HG02938 (cell line): ENCODE measurements around the gene HOXD10.

Experiments
- ATAC-seq: cut with Tn5 transposase; IDR thresholded peaks from one replicate; pipeline ENCODE4 v1.9.1; 2021; ENCODE audit warnings: mild to moderate bottlenecking, moderate library complexity; ENCODE audit not compliant: unreplicated experiment

HOXD10 gene

GRCh38 chr2:176082525-176082823 is 34.1 kb upstream of the HOXD10 start:
- no peak for ATAC-seq

- ATAC-seq, result no peak
These were observed 33.5 kb upstream of the HOXD10 start for GRCh38 chr2:176082824-176083751.

DNA sequence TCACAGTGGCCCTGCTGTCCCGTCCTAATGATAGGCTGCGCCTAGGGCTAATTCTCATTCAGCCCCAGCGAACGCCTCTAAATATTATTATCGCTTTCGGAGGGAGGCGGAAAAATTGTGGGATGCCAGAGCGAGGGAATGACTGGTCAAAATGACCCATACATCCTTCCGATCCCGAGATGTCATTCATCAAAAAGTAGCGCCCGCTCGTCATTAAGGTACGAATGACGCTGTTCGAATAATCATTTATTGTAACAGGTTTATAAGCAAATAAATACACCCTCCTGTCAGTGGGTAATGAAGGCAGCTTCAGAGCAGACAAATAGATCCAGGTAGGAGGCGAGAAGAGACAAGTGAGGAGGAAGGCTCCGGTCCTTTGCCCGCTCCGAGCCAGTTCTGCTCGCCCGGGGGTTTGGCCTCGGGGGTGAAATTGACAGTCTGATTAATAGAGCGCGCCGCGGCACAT is 32.7 kb upstream of the HOXD10 start, which contains the start of gene EVX2:
Gene EVX2, minus strand, starts transcription at position 167 of the 466 bp plus-strand sequence. CDS start 186 bp downstream, outside the sequence.
- no peak for ATAC-seq

DNA sequence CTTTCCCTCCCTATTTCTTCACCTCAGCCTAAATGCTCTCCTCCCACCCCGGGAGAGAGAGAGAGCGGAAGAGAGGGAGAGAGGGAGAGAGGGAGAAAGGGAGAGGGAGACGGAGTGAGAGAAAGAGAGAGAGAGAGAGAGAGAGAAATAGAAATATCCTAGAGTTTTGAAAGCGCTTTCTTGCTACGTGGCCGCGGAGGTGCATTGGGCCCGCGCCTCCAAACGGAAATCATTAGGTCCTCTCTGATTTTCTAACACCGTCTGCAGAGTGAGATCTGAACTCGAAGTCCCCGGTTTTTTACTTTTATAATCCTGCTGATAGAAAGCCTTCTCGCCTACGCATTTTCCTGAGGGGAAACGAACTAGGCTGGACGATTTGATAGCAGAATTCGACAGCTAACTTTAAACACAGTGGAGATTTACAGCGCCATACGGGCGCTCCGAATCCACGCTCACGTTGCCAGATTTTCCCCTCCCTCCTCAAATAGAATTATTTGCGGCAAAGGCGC is 31.9 kb upstream of the HOXD10 start:
- ATAC-seq, result no peak

- ATAC-seq, result no peak
These were observed 31.3 kb upstream of the HOXD10 start for GRCh38 chr2:176085120-176085788.

- no peak for ATAC-seq
These were observed 30.5 kb upstream of the HOXD10 start for GRCh38 chr2:176085861-176086771.

GRCh38 chr2:176087330-176088047 is 29.1 kb upstream of the HOXD10 start:
- no peak for ATAC-seq

DNA sequence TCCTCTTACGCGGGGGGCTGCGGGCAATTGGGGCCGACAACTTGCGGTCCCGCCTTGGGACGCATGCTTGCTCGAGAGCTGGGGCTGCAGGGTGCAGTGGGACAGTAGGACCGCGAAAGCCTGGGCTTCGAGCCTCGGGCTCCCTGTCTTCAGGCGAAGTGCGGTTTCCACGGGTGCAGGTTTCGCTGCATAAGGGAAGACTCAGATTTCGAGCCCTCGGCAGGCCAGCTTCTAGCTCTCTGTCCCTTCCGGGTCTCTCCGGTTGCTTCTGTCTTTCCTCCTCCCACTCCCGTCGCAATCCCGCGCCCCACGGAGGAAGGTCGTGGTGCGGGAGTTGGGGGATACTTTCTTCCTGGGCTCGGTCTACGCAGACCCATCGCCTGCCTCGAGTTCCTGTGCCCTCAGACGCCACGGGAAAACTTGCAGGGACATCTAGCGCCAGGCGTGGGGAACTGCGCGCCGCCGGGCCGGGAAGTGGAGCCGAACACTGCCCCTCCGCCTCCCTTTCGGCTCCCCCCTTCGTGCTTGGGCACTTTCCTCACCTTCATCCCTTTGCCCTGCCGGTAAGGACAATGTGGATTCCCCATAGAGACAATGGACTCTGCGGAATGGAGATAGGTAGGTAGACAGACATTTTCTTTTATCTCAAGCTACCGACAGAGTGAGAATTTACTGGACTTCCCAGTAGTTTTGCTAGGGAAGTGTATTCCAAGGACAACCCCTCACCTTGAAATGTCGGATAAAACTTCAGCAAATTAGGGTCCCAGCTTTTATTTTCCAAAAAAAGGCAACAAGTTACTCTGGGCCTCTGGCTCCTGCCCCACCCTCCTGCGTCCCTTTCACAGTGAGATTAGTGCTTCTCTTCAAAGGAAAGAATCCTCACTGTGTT is 28.3 kb upstream of the HOXD10 start:
- no peak for ATAC-seq

DNA sequence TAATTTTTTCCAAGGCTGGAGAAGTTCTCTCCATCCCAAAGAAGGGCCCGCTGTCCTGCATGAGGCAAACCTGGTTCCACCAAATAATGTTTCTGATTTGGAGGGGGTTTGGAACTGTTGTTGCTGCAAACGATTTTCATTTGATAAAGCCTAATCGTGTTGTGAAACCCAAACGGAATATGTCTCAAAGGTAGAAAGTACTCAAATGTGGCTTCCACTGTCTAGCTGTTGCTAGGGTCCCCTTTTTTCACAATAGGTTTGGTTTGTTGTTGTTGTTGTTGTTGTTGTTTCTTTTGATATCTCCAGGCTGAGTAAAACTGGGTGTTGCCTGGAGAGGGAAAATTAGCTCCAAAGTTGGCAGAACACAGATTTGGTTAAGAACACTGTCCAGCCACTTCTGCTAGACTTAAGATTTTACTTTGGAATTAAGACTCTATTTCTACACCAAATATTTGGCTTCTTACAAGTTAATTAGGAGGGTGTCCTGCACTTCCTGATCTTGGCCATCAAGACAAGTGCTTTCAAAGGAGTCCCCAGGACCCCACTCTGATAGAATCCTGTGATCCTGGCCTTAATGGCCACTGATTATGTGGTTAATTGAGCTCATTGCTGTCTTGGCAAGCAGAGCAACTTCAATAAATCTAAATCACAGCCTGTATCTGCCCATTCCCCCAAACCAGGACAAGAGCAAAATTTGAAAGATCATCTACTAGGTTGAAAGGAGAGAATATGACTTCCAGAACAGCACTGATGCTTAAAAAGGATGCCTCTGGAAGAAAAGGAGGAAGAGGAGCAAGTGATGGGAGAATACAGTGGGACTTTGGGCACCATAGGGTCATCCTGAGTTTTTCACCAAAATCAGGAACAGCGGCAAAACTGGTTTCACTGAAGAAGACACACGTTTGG is 27.4 kb upstream of the HOXD10 start:
- no peak for ATAC-seq

- ATAC-seq, result no peak
These were observed 26.7 kb upstream of the HOXD10 start for GRCh38 chr2:176089843-176090395.

DNA sequence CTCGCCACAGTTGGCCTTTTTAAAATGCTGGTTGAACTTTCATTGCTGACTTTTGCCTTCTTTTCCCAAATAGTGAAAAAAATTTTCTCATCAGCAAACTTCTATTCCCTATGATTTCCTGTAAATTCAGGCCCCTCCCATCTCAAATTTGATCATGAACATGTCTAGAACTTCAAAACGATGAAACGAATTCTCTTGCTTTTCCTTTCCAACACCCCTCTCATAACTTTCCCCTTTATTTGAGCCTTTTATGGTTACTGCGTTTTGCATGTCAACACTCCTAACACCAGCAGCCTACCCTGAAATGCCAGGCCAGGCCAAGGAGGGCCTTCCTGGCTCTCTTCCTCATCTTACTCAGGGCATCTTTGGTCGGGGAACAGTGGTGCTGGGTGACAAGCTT is 25.7 kb upstream of the HOXD10 start:
- ATAC-seq, result no peak

DNA sequence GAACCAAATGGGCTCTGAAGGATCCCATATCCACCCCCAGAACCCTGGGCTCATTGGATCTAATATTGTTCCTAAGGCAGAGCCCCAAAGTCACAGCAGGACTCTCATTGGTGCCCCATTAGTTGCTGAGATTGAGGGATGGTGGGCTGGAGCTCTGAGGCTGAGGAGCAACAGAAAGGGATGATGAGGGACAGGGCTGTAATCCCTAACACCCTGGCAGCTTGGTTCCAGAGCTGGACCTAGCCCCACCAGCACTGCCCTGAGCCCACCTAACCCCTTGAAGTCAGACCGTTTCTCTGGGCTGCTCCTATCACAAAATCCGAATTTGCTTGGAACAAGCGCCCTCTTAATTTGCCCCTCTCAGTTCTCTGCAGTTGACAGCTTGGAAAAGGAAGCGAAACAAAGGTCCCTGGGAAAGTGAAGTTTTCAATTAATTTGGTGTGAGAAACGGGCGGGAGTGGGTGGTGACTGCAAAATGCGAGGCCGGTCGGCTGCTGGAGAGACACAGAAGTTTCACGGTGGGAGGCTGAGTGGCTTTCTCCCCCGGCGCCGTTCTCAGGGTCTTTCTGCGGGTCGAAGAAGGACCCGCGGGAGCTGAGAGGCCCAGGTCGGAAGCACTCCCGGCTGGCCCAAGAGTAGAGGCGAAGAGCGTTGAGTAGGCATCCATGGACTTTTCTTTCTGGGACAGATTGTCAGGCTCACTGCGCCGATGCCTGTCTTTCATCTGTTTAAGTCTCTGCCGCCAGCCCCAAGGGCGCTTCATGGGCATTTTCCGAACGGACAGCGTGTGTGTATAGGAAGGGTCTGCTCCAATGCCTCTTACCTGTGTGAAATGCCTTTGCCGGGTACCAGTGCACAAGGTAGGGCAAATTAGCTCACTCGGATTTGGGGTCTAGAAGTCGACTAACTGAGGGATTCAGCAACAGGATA is 25.0 kb upstream of the HOXD10 start:
- no peak for ATAC-seq

GRCh38 chr2:176092270-176093144 is 24.1 kb upstream of the HOXD10 start, which contains the start of gene HOXD13:
Gene HOXD13, plus strand, starts transcription at chr2:176092721. Its CDS starts 170 bp downstream, at chr2:176092891.
- no peak for ATAC-seq

DNA sequence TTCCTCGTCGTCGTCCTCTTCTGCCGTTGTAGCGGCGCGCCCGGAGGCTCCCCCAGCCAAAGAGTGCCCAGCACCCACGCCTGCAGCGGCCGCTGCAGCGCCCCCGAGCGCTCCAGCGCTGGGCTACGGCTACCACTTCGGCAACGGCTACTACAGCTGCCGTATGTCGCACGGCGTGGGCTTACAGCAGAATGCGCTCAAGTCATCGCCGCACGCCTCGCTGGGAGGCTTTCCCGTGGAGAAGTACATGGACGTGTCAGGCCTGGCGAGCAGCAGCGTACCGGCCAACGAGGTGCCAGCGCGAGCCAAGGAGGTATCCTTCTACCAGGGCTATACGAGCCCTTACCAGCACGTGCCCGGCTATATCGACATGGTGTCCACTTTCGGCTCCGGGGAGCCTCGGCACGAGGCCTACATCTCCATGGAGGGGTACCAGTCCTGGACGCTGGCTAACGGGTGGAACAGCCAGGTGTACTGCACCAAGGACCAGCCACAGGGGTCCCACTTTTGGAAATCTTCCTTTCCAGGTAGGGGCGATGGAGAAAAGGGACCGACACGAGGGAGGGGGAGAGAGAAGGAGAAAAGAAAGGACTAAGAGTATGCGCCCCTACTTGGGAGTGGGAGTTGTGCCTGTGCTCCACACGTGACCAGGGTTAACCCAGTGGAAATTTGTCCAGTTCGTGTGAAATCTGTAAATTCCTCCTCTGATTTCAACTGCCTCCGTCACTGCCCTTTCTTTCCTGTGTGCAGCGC is 23.3 kb upstream of the HOXD10 start:
- no peak for ATAC-seq

- ATAC-seq, result no peak
These were observed 22.7 kb upstream of the HOXD10 start for GRCh38 chr2:176093898-176094249.
